HepG2 (cell line): Measurements from ENCODE around the gene STX10. TPM values are rescaled to one million over a fixed set of nuclear protein-coding genes. Genes with fewer than 3 reads are reported as not detected.
"Not testable (repeated sequence)": the region's sequence is repeated elsewhere in the genome, so short reads cannot be mapped to it uniquely, and the experiment has no call there.

Source experiments
- ATAC-seq: fragments of 200-7000 bp; cut with Tn5 transposase; 3 replicates; pipeline ENCODE4 v1.9.1; 2020; ENCODE audit warnings: mild to moderate bottlenecking, moderate library complexity
- BruUV-seq: library from RNA; stranded (reverse); fragments of 400-500 nt; replicated peaks from 2 replicates; lab custom pipeline; 2021; lab: Mats Ljungman, UMichigan
- CTCF ChIA-PET: fragments of 300-600 bp; formaldehyde crosslinking; extraction: SDS; loops from one replicate; lab custom pipeline; 2021; ENCODE audit warnings: low total read pairs, inconsistent platforms, low intra/inter-chr PET ratio; lab: Yijun Ruan, JAX
- POLR2A ChIA-PET: fragments of 350-600 bp; sonication (Branson Sonifier 250); formaldehyde crosslinking; loops from one replicate; lab custom pipeline; 2020; ENCODE audit warnings: antibody characterized with exemption, inconsistent platforms; lab: Yijun Ruan, JAX
- DNase-seq: peaks from one replicate; pipeline ENCODE4 v3.0.0-alpha.2; 2015; ENCODE audit warnings: low spot score
- FAIRE-seq: peaks from 3 replicates; lab custom pipeline; 2011; peaks lifted over from hg19 to GRCh38; lab: Jason Lieb, UNC
- H2AFZ ChIP-seq: one replicate; pipeline ENCODE4 v1.6.1; 2011; ENCODE audit warnings: low read length, inconsistent platforms
- H3K27ac ChIP-seq: fragments of 300-600 bp; 3 replicates; pipeline ENCODE4 v1.8.0; 2011; ENCODE audit warnings: mixed run types, mild to moderate bottlenecking, mixed read lengths, low read length, inconsistent platforms; ENCODE audit not compliant: insufficient read depth; ENCODE audit errors: extremely low read length
- H3K27me3 ChIP-seq, 2 experiments: fragments of 200-600 bp in 1 of 2; 2 replicates in 1 of 2; 3 replicates in 1 of 2; pipeline versions ENCODE4 v1.6.0 to v1.8.0; 2011; ENCODE audit warnings: low read length in 2 of 2, mild to moderate bottlenecking in 2 of 2, moderate library complexity in 2 of 2, inconsistent platforms in 1 of 2; ENCODE audit not compliant: insufficient read depth in 2 of 2, control insufficient read depth in 1 of 2
- H3K36me3 ChIP-seq, 2 experiments: fragments of 200-600 bp in 1 of 2; replicated peaks in 1 of 2; 2 replicates in 1 of 2; 3 replicates in 1 of 2; pipeline versions ENCODE4 v1.5.1 to v1.8.0; 2011; ENCODE audit warnings: low read length in 2 of 2, inconsistent platforms in 1 of 2; ENCODE audit not compliant: insufficient read depth in 2 of 2, control insufficient read depth in 1 of 2
- H3K4me1 ChIP-seq: 2 replicates; pipeline ENCODE4 v1.5.1; 2012; ENCODE audit warnings: low read length, inconsistent platforms; ENCODE audit not compliant: insufficient read depth
- H3K4me2 ChIP-seq: 2 replicates; pipeline ENCODE4 v1.6.0; 2011; ENCODE audit warnings: low read depth, low read length, inconsistent platforms
- H3K4me3 ChIP-seq, 3 experiments: fragments of 200-600 bp in 1 of 3; sonication (generic), shearing (Covaris generic) in 1 of 3; replicated peaks in 1 of 3; 2 replicates each; pipeline ENCODE4 v1.5.1; 2011 to 2016; ENCODE audit warnings: low read length in 3 of 3, inconsistent platforms in 2 of 3, low read depth in 2 of 3, mild to moderate bottlenecking in 2 of 3, control low read depth in 1 of 3, mixed read lengths in 1 of 3; ENCODE audit not compliant: insufficient read depth in 1 of 3
- H3K79me2 ChIP-seq: one replicate; pipeline ENCODE4 v1.6.1; 2011; ENCODE audit warnings: low read length, inconsistent platforms; ENCODE audit not compliant: insufficient read depth
- H3K9ac ChIP-seq: 2 replicates; pipeline ENCODE4 v1.6.0; 2011; ENCODE audit warnings: mild to moderate bottlenecking, low read depth, low read length, inconsistent platforms; ENCODE audit not compliant: insufficient read depth
- H3K9me3 ChIP-seq: 2 replicates; pipeline ENCODE4 v1.5.1; 2012; ENCODE audit warnings: mild to moderate bottlenecking, low read length
- H4K20me1 ChIP-seq: 2 replicates; pipeline ENCODE4 v1.6.0; 2011; ENCODE audit warnings: inconsistent platforms, mild to moderate bottlenecking, low read length, moderate library complexity; ENCODE audit not compliant: insufficient read depth
- WGBS: methylation state at CpG from one replicate; pipeline ENCODE4 v1.1.6; 2017; ENCODE audit warnings: low lambda C conversion rate; 5-methylcytosine and 5-hydroxymethylcytosine counted together
- in situ Hi-C: cut with HindIII; loops from 2 replicates; pipeline ENCODE4 v1.10.0; 2017; ENCODE audit warnings: low pct_unique_long_range_greater_than_20kb; ENCODE audit not compliant: extremely low pct_ligation_motif_present
- intact Hi-C: fragments of 100-400 bp; cut with micrococcal nuclease; formaldehyde crosslinking; loops from one replicate; pipeline ENCODE4 v1.10.0; 2022; ENCODE audit not compliant: unreplicated experiment
- polyA plus RNA-seq, 8 experiments: library from polyadenylated mRNA; depleted of rRNA in 3 of 8; stranded (reverse) in 7 of 8; unstranded in 1 of 8; fragments of >200 nt; fragmentation: Illumina TruSeq in 4 of 8; extraction: Trizol in 4 of 8; gene quantifications; 2 replicates each; pipeline versions ENCODE4 v1.2.1 to v1.2.3, GENCODE V29; 2011 to 2016; ENCODE audit warnings: low read depth in 4 of 8, missing spikeins in 1 of 8, mixed read lengths in 1 of 8; ENCODE audit not compliant: insufficient read depth in 1 of 8
- total RNA-seq, 5 experiments: library from RNA; depleted of rRNA; stranded (reverse); fragments of >200 nt; fragmentation: Illumina TruSeq; extraction: Trizol; gene quantifications; 2 replicates each; pipeline ENCODE4 v1.2.3, GENCODE V29; 2016; ENCODE audit warnings: low read depth in 1 of 5
- TF ChIP-seq, protein P1 (sequence below): sonication (generic); formaldehyde crosslinking; IDR thresholded peaks from 2 replicates; pipeline ENCODE4 v1.8.1; 2023; ENCODE audit warnings: missing genetic modification reagents, inconsistent platforms, borderline replicate concordance

Gene STX10
- total and polyA plus RNA-seq, 2 of the 13 experiments (the other 11 are each of a cell fraction or from before 2014, with no cell fraction given), result 47.9 to 66.4 TPM

DNA sequence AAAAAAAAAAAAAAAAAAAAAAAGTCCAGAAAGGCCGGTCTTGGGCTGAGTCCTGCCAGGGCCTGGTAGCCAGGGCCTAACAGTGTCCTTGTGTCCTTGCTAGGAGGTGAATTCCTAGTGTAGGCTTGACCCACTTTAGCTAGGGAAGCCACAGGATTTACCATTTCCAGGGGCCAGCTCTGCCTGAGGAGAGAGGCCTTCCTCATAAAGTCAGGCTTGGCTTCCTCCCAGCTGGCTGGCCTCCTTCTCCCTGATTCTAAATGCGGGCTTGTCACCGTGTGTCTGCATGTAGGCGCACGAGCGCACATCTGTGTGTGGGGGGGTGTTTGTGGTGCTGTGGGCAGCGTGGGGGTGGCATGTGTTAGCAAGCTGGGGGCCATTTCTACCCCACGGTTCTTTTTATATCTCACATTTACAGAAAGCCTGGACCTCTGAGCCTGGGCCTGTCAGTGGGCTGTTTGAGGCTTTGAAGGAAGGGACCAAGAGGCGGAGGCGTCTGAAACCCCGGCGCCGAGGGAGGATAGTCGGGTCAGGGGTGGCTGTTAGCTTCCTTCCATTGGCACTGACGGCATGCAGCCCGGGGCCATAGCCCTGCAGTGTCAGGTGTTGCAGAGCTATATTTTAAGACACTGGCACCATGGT lies 31.7 kb upstream of the STX10 start (continued):
- TF ChIP-seq, protein P1, sequence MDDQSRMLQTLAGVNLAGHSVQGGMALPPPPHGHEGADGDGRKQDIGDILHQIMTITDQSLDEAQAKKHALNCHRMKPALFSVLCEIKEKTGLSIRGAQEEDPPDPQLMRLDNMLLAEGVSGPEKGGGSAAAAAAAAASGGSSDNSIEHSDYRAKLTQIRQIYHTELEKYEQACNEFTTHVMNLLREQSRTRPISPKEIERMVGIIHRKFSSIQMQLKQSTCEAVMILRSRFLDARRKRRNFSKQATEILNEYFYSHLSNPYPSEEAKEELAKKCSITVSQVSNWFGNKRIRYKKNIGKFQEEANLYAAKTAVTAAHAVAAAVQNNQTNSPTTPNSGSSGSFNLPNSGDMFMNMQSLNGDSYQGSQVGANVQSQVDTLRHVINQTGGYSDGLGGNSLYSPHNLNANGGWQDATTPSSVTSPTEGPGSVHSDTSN (CRISPR knock-in tag), result no peak

DNA sequence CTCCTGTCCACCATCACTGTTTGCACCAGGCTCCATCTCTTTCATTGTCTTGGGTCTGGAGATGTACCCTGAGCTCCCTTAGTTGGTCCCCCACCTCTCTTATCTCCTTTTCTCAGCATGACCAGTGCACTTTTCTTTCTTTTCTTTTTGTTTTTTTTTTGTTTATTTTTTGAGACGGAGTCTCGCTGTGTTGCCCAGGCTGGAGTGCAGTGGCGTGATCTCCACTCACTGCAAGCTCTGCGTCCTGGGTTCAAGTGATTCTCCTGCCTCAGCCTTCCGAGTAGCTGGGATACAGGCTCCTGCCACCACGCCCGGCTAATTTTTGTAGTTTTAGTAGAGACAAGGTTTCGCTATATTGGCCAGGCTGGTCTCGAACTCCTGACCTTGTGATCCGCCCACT lies 28.1 kb upstream of the STX10 start:
- H3K4me3 ChIP-seq, H3K27me3 ChIP-seq, ATAC-seq, DNase-seq, POLR2A ChIA-PET, H3K79me2 ChIP-seq, H3K9ac ChIP-seq, H3K36me3 ChIP-seq, intact Hi-C loops, H3K9me3 ChIP-seq, in situ Hi-C loops, H2AFZ ChIP-seq, H3K27ac ChIP-seq, H3K4me2 ChIP-seq, CTCF ChIA-PET, H4K20me1 ChIP-seq, FAIRE-seq, BruUV-seq: not testable (repeated sequence)
- WGBS, result 73% methylated on average over 10 of the region's 10 CpGs
- H3K4me1 ChIP-seq, result peaks cover 22% of the 10 kb centered on the region

DNA sequence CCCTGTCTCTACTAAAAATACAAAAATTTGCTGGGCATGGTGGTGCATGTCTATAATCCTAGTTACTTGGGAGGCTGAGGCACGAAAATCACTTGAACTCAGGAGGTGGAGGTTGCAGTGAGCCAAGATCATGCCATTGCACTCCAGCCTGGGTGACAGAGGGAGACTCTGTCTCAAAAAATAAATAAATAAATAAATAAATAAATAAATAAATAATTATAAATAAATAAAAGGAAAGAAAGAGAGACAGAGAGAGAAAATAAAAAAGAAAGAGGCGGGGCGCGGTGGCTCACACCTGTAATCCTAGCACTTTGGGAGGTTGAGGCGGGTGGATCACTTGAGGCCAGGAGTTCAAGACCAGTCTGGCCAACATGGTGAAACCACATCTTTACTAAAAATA lies 27.4 kb upstream of the STX10 start:
- H4K20me1 ChIP-seq, BruUV-seq, H3K4me3 ChIP-seq, H2AFZ ChIP-seq, DNase-seq, FAIRE-seq, in situ Hi-C loops, POLR2A ChIA-PET, H3K27ac ChIP-seq, ATAC-seq, H3K36me3 ChIP-seq, H3K27me3 ChIP-seq, H3K79me2 ChIP-seq, intact Hi-C loops, H3K9ac ChIP-seq, H3K4me2 ChIP-seq, CTCF ChIA-PET, H3K9me3 ChIP-seq: not testable (repeated sequence)
- H3K4me1 ChIP-seq, result peaks cover 22% of the 10 kb centered on the region
- 81% methylated on average over 5 of the region's 5 CpGs for WGBS
